DMS114 treated with DMSO at 0.1 percent for 48 hours (cell line): ENCODE data around the gene CLPSL1.

Experiments used
- DNase-seq: peaks from one replicate; lab custom pipeline; 2025; ENCODE audit not compliant: unreplicated experiment; lab: John Stamatoyannopoulos, UW

CLPSL1 gene

GRCh38 chr6:35795453-35796071 lies 14.7 kb downstream of the CLPSL1 start:
- no peak for DNase-seq

GRCh38 chr6:35796236-35796635 lies 15.4 kb downstream of the CLPSL1 start:
- no peak for DNase-seq

GRCh38 chr6:35797837-35798526 lies 17.2 kb downstream of the CLPSL1 start:
- no peak for DNase-seq

- DNase-seq, result no peak
Measured at GRCh38 chr6:35798706-35799105, 17.9 kb downstream of the CLPSL1 start.

GRCh38 chr6:35801148-35801547 lies 20.3 kb downstream of the CLPSL1 start:
- no peak for DNase-seq

GRCh38 chr6:35804996-35805736 lies 24.3 kb downstream of the CLPSL1 start, which contains the start of gene LHFPL5:
Gene LHFPL5, plus strand, starts transcription at chr6:35805352. Its CDS starts 319 bp downstream, at chr6:35805671.
- no peak for DNase-seq

- no peak for DNase-seq
Measured at GRCh38 chr6:35808688-35809087, 27.9 kb downstream of the CLPSL1 start.

GRCh38 chr6:35809809-35810208 lies 29.0 kb downstream of the CLPSL1 start:
- no peak for DNase-seq

GRCh38 chr6:35810971-35811698 lies 30.3 kb downstream of the CLPSL1 start:
- DNase-seq, result no peak

- no peak for DNase-seq
Measured at GRCh38 chr6:35811699-35811995, 30.8 kb downstream of the CLPSL1 start.

- no peak for DNase-seq
Measured at GRCh38 chr6:35817515-35817914, 36.7 kb downstream of the CLPSL1 start.

- no peak for DNase-seq
Measured at GRCh38 chr6:35823601-35824000, 42.8 kb downstream of the CLPSL1 start.

- DNase-seq, result no peak
Measured at GRCh38 chr6:35824552-35825192, 43.9 kb downstream of the CLPSL1 start.

GRCh38 chr6:35829306-35829705 lies 48.5 kb downstream of the CLPSL1 start:
- DNase-seq, result no peak

- DNase-seq, result no peak
Measured at GRCh38 chr6:35831257-35832007, 50.6 kb downstream of the CLPSL1 start.

- no peak for DNase-seq
Measured at GRCh38 chr6:35833536-35833935, 52.7 kb downstream of the CLPSL1 start.
